Measurements from ENCODE around the gene MEG3. TPM values are rescaled to one million over a fixed set of nuclear protein-coding genes. Genes with fewer than 3 reads are reported as not detected.

MEG3 gene
- total RNA-seq, 2 experiments from 2014 or later = not detected

GRCh38 chr14:100841066-100841760 is 15.3 kb downstream of the MEG3 start:
- H3K36me3 Mint-ChIP-seq (ENCODE audit: low read depth) = no peaks in the 10 kb centered on the region
- no peaks in the 10 kb centered on the region for H3K9me3 Mint-ChIP-seq
- H3K4me1 Mint-ChIP-seq (ENCODE audit: low read depth) = no peaks in the 10 kb centered on the region
- no peak for DNase-seq
- CTCF ChIA-PET = interaction anchor here (1.2 kb wide), 1 partner anchor 9 kb away, joined by 5 read pairs; no protein-coding TSS in a partner anchor
- no peak overlapping the region for H3K4me3 Mint-ChIP-seq
- no peak overlapping the region for H3K27ac Mint-ChIP-seq
- H3K27me3 Mint-ChIP-seq (ENCODE audit: low read depth) = no peaks in the 10 kb centered on the region
- intact Hi-C loops (cut with micrococcal nuclease) = no loop called here

- intact Hi-C loops (cut with micrococcal nuclease) = no loop called here
- H3K36me3 Mint-ChIP-seq (ENCODE audit: low read depth) = no peaks in the 10 kb centered on the region
- no peaks in the 10 kb centered on the region for H3K4me1 Mint-ChIP-seq (ENCODE audit: low read depth)
- H3K4me3 Mint-ChIP-seq = no peak overlapping the region
- DNase-seq = no peak
- CTCF ChIA-PET = interaction anchor here (1.2 kb wide), 1 partner anchor 9 kb away, joined by 5 read pairs; no protein-coding TSS in a partner anchor
- H3K9me3 Mint-ChIP-seq = no peaks in the 10 kb centered on the region
- no peak overlapping the region for H3K27ac Mint-ChIP-seq
- H3K27me3 Mint-ChIP-seq (ENCODE audit: low read depth) = no peaks in the 10 kb centered on the region
Observed at GRCh38 chr14:100841761-100842403, 16.0 kb downstream of the MEG3 start.

GRCh38 chr14:100842799-100843198 is 16.9 kb downstream of the MEG3 start:
- Mint-ChIP-seq H3K4me3 (no peak overlapping the region), H3K36me3 (ENCODE audit: low read depth) (no peaks in the 10 kb centered on the region), H3K27me3 (ENCODE audit: low read depth) (no peaks in the 10 kb centered on the region), H3K9me3 (no peaks in the 10 kb centered on the region), H3K27ac (no peak overlapping the region), H3K4me1 (ENCODE audit: low read depth) (no peaks in the 10 kb centered on the region)
- no peak for DNase-seq
- CTCF ChIA-PET = interaction anchor here (1.2 kb wide), 1 partner anchor 8 kb away, joined by 5 read pairs; no protein-coding TSS in a partner anchor
- intact Hi-C loops (cut with micrococcal nuclease) = no loop called here

GRCh38 chr14:100844082-100844408 is 18.1 kb downstream of the MEG3 start:
- no peak overlapping the region for H3K27ac Mint-ChIP-seq
- CTCF ChIA-PET = interaction anchor here (0.6 kb wide), 1 partner anchor 1325 kb away, joined by 3 read pairs; no protein-coding TSS in a partner anchor
- H3K4me1 Mint-ChIP-seq (ENCODE audit: low read depth) = no peaks in the 10 kb centered on the region
- no peaks in the 10 kb centered on the region for H3K9me3 Mint-ChIP-seq
- intact Hi-C loops (cut with micrococcal nuclease) = no loop called here
- H3K36me3 Mint-ChIP-seq (ENCODE audit: low read depth) = no peaks in the 10 kb centered on the region
- no peaks in the 10 kb centered on the region for H3K27me3 Mint-ChIP-seq (ENCODE audit: low read depth)
- DNase-seq = no peak
- H3K4me3 Mint-ChIP-seq = no peak overlapping the region

- intact Hi-C loops (cut with micrococcal nuclease) = no loop called here
- no peaks in the 10 kb centered on the region for H3K36me3 Mint-ChIP-seq (ENCODE audit: low read depth)
- no peaks in the 10 kb centered on the region for H3K9me3 Mint-ChIP-seq
- no peaks in the 10 kb centered on the region for H3K4me1 Mint-ChIP-seq (ENCODE audit: low read depth)
- DNase-seq = no peak
- H3K4me3 Mint-ChIP-seq = no peak overlapping the region
- no peak overlapping the region for H3K27ac Mint-ChIP-seq
- H3K27me3 Mint-ChIP-seq (ENCODE audit: low read depth) = no peaks in the 10 kb centered on the region
- CTCF ChIA-PET = interaction anchor here (0.6 kb wide), 1 partner anchor 1325 kb away, joined by 3 read pairs; no protein-coding TSS in a partner anchor
Observed at GRCh38 chr14:100844421-100844820, 18.5 kb downstream of the MEG3 start.

- Mint-ChIP-seq H3K4me1 (ENCODE audit: low read depth) (no peaks in the 10 kb centered on the region), H3K4me3 (no peak overlapping the region), H3K27me3 (ENCODE audit: low read depth) (no peaks in the 10 kb centered on the region), H3K27ac (no peak overlapping the region), H3K36me3 (ENCODE audit: low read depth) (no peaks in the 10 kb centered on the region), H3K9me3 (no peaks in the 10 kb centered on the region)
- CTCF ChIA-PET = no interaction called here
- intact Hi-C loops (cut with micrococcal nuclease) = no loop called here
- DNase-seq = no peak
Observed at GRCh38 chr14:100844846-100845245, 18.9 kb downstream of the MEG3 start.

- H3K27ac Mint-ChIP-seq = no peak overlapping the region
- CTCF ChIA-PET = no interaction called here
- no peaks in the 10 kb centered on the region for H3K9me3 Mint-ChIP-seq
- H3K36me3 Mint-ChIP-seq (ENCODE audit: low read depth) = no peaks in the 10 kb centered on the region
- no peak overlapping the region for H3K4me3 Mint-ChIP-seq
- no peaks in the 10 kb centered on the region for H3K27me3 Mint-ChIP-seq (ENCODE audit: low read depth)
- H3K4me1 Mint-ChIP-seq (ENCODE audit: low read depth) = no peaks in the 10 kb centered on the region
- intact Hi-C loops (cut with micrococcal nuclease) = no loop called here
- no peak for DNase-seq
Observed at GRCh38 chr14:100845341-100845740, 19.4 kb downstream of the MEG3 start.

GRCh38 chr14:100846309-100846859 is 20.5 kb downstream of the MEG3 start:
- H3K27ac Mint-ChIP-seq = no peak overlapping the region
- no peak overlapping the region for H3K4me3 Mint-ChIP-seq
- H3K4me1 Mint-ChIP-seq (ENCODE audit: low read depth) = peaks cover 2% of the 10 kb centered on the region

GRCh38 chr14:100849115-100849781 is 23.3 kb downstream of the MEG3 start:
- Mint-ChIP-seq H3K27ac (no peak overlapping the region), H3K9me3 (no peaks in the 10 kb centered on the region), H3K4me3 (no peak overlapping the region), H3K4me1 (ENCODE audit: low read depth) (peaks cover 2% of the 10 kb centered on the region), H3K27me3 (ENCODE audit: low read depth) (no peaks in the 10 kb centered on the region), H3K36me3 (ENCODE audit: low read depth) (no peaks in the 10 kb centered on the region)
- DNase-seq = no peak
- intact Hi-C loops (cut with micrococcal nuclease) = no loop called here
- CTCF ChIA-PET = no interaction called here

More at GRCh38 chr14:100846309-100846859, 20.5 kb downstream of the MEG3 start:
- no peaks in the 10 kb centered on the region for H3K9me3 Mint-ChIP-seq
- H3K36me3 Mint-ChIP-seq (ENCODE audit: low read depth) = no peaks in the 10 kb centered on the region
- no peak for DNase-seq
- CTCF ChIA-PET = no interaction called here
- intact Hi-C loops (cut with micrococcal nuclease) = no loop called here
- no peaks in the 10 kb centered on the region for H3K27me3 Mint-ChIP-seq (ENCODE audit: low read depth)

GRCh38 chr14:100850841-100851585 is 25.1 kb downstream of the MEG3 start:
- no peaks in the 10 kb centered on the region for H3K9me3 Mint-ChIP-seq
- no peak overlapping the region for H3K4me3 Mint-ChIP-seq
- H3K27ac Mint-ChIP-seq = no peak overlapping the region
- DNase-seq = peak; percentile 87
- CTCF ChIA-PET = interaction anchor here (0.6 to 1.0 kb wide), 4 partner anchors 9 to 349 kb away, joined by 3 to 5 read pairs (median 3); no protein-coding TSS in a partner anchor
- intact Hi-C loops (cut with micrococcal nuclease) = loop anchor here (1.0 to 5.0 kb wide), 3 partner anchors 50 to 777 kb away; no protein-coding TSS in a partner anchor
- no peaks in the 10 kb centered on the region for H3K36me3 Mint-ChIP-seq (ENCODE audit: low read depth)
- no peaks in the 10 kb centered on the region for H3K27me3 Mint-ChIP-seq (ENCODE audit: low read depth)
- H3K4me1 Mint-ChIP-seq (ENCODE audit: low read depth) = peaks cover 2% of the 10 kb centered on the region

GRCh38 chr14:100851586-100851916 is 25.6 kb downstream of the MEG3 start:
- intact Hi-C loops (cut with micrococcal nuclease) = loop anchor here (1.0 to 5.0 kb wide), 3 partner anchors 49 to 777 kb away; no protein-coding TSS in a partner anchor
- Mint-ChIP-seq H3K27ac (no peak overlapping the region), H3K9me3 (no peaks in the 10 kb centered on the region), H3K36me3 (ENCODE audit: low read depth) (no peaks in the 10 kb centered on the region), H3K27me3 (ENCODE audit: low read depth) (no peaks in the 10 kb centered on the region), H3K4me1 (ENCODE audit: low read depth) (peaks cover 2% of the 10 kb centered on the region), H3K4me3 (no peak overlapping the region)
- CTCF ChIA-PET = no interaction called here
- DNase-seq = no peak

Measured in activated naive CD4-positive, alpha-beta T cell treated with anti-CD3 and anti-CD28 coated beads for 36 hours (primary cell).